AG04450 (cell line): ENCODE results near the gene CEMIP2. TPM values are rescaled to one million over a fixed set of nuclear protein-coding genes. Genes with fewer than 3 reads are reported as not detected.

Experiments
- CTCF ChIA-PET: fragments of 300-600, 350-600 bp; formaldehyde crosslinking; extraction: SDS; loops from one replicate; lab custom pipeline; 2022; ENCODE audit warnings: antibody characterized with exemption, inconsistent platforms; lab: Charles Lee
- POLR2A ChIA-PET: fragments of 350-600 bp; formaldehyde crosslinking; extraction: SDS; loops from one replicate; lab custom pipeline; 2021; ENCODE audit warnings: antibody characterized with exemption, inconsistent platforms; lab: Yijun Ruan, JAX
- DNase-seq: peaks from one replicate; pipeline ENCODE4 v3.0.0-alpha.2; 2011; ENCODE audit warnings: low read depth, low spot score
- H3K27ac ChIP-seq: one replicate; pipeline ENCODE4 v1.5.1; 2012; ENCODE audit warnings: low read depth, low read length, control low read depth
- H3K27me3 ChIP-seq: one replicate; pipeline ENCODE4 v1.6.0; 2012; ENCODE audit warnings: low read length; ENCODE audit not compliant: control insufficient read depth, insufficient read depth
- H3K4me3 ChIP-seq: 2 replicates; pipeline ENCODE4 v1.5.1; 2011; ENCODE audit warnings: mild to moderate bottlenecking, low read depth, low read length, control low read depth
- H3K9me3 ChIP-seq: 2 replicates; pipeline ENCODE4 v1.5.1; 2012; ENCODE audit warnings: low read length; ENCODE audit not compliant: control insufficient read depth, insufficient read depth
- CTCF ChIP-seq: IDR thresholded peaks from 2 replicates; pipeline ENCODE4 v1.5.1; 2011; ENCODE audit warnings: low read depth, low read length, control low read depth, inconsistent platforms
- polyA plus RNA-seq: library from polyadenylated mRNA; depleted of rRNA; stranded (reverse); fragments of >200 nt; gene quantifications from 2 replicates; pipeline ENCODE4 v1.2.3, GENCODE V29; 2011

CEMIP2 gene
- polyA plus RNA-seq, 1 experiment = 54.4 TPM

- CTCF ChIA-PET = interaction anchor here (1.5 kb wide), 1 partner anchor 60 kb away, joined by 3 read pairs; no protein-coding TSS in a partner anchor
- POLR2A ChIA-PET = no interaction called here
- DNase-seq = no peak
- Histone ChIP-seq H3K4me3 (no peak overlapping the region), H3K27me3 (no peaks in the 10 kb centered on the region), H3K9me3 (no peaks in the 10 kb centered on the region), H3K27ac (no peak overlapping the region)
- no peak for TF ChIP-seq CTCF
Measured at GRCh38 chr9:71744754-71745521, 23.4 kb downstream of the CEMIP2 start.

DNA sequence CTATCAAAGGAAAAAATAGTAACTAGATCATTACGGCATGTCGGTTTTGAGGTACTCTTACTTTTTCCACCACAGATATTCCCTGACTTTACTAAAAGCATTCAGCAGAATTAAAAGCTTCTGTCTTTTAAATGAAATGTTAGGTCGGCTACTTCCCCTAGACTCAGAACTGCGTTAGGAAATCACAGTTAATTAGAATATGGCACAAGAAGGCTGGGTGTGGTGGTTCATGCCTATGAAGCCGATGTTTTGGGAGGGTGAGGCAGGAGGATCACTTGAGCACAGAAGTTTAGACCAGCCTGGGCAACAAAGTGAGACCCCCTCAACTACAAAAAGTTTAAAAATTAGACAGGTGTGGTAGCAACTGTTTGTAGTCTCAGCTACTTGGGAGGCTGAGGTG lies 24.4 kb downstream of the CEMIP2 start:
- POLR2A ChIA-PET = no interaction called here

GRCh38 chr9:71743217-71743705 lies 25.1 kb downstream of the CEMIP2 start:
- ChIA-PET POLR2A (interaction anchor here (1.8 kb wide), 1 partner anchor 168 kb away, joined by 5 read pairs; the partner anchor contains the start of genes ABHD17B and C9orf85), CTCF (interaction anchor here (1.5 kb wide), 1 partner anchor 58 kb away, joined by 3 read pairs; no protein-coding TSS in a partner anchor)
- Histone ChIP-seq H3K27ac (peak overlapping the region; percentile 66), H3K9me3 (no peaks in the 10 kb centered on the region), H3K4me3 (no peak overlapping the region), H3K27me3 (no peaks in the 10 kb centered on the region)
- DNase-seq = no peak
- no peak for TF ChIP-seq CTCF

More for the DNA sequence above, 24.4 kb downstream of the CEMIP2 start:
- no peak for TF ChIP-seq CTCF
- Histone ChIP-seq H3K4me3 (no peak overlapping the region), H3K9me3 (no peaks in the 10 kb centered on the region), H3K27ac (no peak overlapping the region), H3K27me3 (no peaks in the 10 kb centered on the region)
- CTCF ChIA-PET = interaction anchor here (1.5 kb wide), 1 partner anchor 58 kb away, joined by 3 read pairs; no protein-coding TSS in a partner anchor
- DNase-seq = no peak

- Histone ChIP-seq H3K27ac (peak overlapping the region; percentile 66), H3K4me3 (no peak overlapping the region), H3K27me3 (no peaks in the 10 kb centered on the region), H3K9me3 (no peaks in the 10 kb centered on the region)
- no peak for TF ChIP-seq CTCF
- no peak for DNase-seq
- POLR2A ChIA-PET = interaction anchor here (1.4 to 1.8 kb wide), 2 partner anchors 26 to 168 kb away, joined by 5 read pairs; partner anchors contain the start of genes ABHD17B, C9orf85 and CEMIP2
- CTCF ChIA-PET = interaction anchor here (1.0 kb wide), 1 partner anchor 138 kb away, joined by 3 read pairs; no protein-coding TSS in a partner anchor
Measured at GRCh38 chr9:71742703-71743102, 25.6 kb downstream of the CEMIP2 start.
